Amniotic stem cell (primary cell): ENCODE data around the gene RNF34.

Experiments used
- DNase-seq: peaks from one replicate; lab custom pipeline; 2025; lab: John Stamatoyannopoulos, UW

The RNF34 gene

DNA sequence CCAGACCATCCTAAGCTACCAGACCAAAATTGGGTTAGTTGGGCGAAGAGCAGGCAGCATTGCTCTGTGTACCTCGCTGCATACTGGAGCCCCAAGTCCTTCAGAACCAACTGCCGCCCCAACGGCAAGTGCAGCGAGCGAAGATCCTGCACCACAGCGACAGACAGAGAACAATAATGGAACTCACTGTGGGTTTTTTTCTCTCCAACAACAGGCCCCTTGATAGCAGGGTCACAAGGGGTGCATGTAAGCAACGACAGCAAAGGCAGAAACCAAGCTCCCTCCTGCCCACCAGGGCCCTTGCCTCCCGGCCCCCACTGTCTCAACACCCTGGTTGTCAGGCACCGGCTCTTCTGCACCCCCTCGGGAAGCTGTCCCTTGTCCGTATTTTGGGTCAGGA, 39.0 kb downstream of the RNF34 start:
- no peak for DNase-seq

DNA sequence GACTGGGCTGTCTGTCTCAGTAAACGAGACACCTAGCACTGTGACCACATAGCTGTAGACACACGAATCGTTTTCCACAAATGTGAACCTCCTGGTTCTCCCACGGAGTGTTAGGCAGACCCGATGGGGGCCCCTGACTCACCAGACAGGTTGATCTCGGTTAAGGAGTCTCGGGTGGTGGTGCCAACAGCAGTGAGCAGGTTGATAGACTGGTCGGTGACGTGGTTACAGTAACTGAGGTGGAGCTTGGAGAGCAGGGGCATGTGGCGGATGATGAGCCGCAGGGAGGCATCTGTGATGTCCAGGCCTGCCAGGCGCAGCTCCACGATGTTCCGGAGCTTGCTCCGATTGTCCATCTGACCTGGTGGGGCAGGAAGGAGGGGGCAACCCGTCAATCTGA, 39.8 kb downstream of the RNF34 start:
- DNase-seq: no peak

DNA sequence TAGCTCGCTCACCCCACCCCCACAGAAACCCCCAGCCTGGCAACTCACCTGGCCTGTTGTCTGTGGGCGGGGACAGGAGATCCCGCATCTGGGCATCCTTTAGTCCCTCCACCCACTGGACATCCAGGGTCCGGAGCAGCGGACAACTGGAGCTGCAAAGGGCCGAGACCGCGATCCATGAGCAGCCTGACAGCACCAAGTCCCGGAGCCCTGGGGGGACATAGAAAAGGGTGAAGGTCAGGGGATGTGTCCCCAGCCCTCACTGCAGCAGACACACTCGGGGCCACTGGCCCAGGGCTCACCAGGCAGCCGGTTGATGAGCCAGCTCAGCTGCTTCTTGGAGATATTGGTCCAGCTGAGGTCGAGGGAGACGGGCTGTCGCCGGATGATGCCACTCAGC, 40.9 kb downstream of the RNF34 start:
- DNase-seq: no peak

DNA sequence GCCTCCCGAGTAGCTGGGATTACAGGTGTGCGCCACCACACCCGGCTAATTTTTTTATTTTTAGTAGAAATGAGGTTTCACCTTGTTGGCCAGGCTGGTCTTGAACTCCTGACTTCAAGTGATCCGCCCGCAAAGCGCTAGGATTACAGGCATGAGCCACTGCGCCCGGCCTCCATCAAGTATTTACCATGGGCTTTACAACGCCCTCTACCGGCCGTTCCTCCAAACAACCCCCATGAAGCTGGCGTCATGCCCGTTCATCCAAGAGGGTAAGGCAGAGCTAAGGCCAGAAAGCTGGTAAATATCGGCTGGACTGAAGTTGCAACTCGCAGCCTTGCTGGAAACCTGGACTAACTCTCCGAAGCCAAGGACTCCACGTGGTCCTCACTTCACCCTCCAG, 41.6 kb downstream of the RNF34 start:
- no peak for DNase-seq

DNA sequence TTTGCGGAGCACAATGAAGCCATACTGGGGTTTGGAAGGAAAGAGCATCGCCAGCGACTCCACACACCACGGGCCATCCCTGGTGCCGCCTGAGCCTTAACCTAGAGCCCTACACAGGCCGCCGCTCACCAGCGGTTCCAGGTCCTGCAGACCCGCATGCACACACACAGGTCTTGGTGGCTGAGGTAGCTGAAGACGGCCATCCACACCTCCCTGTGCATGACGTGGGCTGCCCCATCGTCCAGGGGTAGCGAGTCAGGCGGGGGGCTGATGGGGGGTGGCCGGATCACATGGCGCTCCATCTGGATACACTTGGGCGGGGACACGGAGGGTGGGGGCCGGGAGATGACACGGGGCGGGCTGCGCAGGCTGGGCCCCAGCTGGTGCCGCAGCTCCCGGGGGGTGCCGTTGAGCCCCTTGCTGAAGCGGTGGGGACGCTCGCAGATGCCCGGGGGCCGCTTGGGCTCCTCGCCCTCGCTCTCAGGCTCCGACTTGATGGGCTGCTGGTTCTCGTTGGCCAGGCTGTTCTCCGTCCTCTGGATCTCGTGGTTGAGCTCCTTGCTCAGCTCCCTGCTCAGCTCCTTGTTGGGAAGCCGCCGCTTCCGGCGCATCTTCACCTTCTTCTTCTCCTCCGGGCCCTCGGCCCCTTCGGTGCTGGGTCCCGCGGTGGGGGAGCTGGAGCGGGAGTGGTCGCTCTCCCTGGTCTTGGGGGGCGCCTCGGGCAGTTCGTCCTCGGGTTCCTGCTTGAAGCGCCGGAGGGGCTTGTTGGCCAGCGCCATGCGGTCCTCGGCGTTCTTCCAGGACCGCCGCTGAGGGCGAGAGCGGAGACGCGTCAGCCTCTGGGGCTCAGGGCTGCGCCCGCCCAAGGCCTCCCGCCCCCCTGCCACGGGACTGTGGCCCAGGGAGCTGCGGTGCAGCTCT, 42.4 kb downstream of the RNF34 start:
- DNase-seq: no peak

DNA sequence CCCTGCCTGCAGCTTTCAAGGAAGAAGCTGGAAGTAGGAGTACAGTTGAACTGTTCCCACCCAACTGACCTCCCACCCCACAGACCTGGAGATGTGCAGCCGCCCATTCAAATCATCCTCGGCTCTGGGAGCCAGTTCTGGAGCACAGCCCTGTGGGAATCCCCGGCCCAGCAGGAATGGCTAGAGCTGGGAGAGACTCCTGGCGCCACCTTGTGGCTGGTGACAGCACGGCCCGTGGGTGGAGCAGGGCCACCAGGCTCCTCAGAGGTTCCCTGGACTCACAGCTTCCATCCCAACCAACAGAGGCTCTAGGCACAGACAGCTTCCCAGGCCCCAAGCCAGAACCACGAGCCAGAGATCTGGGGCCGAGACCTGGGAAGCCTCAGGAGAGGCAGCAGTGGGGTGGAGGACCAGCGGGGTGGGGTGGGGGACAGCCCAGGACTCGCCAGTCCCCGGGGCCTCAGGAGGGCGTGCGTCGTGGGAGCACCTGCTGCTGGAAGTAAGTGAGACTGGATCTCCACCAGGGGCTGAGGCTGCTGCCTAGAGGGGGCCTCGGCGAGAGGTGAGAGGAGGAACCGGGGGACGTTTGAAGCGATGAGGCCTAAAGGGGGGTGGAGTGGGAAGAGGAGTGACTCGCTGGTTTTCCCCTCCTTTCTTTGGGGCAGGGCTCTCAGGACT, 43.4 kb downstream of the RNF34 start:
- peak; percentile 39 for DNase-seq

DNA sequence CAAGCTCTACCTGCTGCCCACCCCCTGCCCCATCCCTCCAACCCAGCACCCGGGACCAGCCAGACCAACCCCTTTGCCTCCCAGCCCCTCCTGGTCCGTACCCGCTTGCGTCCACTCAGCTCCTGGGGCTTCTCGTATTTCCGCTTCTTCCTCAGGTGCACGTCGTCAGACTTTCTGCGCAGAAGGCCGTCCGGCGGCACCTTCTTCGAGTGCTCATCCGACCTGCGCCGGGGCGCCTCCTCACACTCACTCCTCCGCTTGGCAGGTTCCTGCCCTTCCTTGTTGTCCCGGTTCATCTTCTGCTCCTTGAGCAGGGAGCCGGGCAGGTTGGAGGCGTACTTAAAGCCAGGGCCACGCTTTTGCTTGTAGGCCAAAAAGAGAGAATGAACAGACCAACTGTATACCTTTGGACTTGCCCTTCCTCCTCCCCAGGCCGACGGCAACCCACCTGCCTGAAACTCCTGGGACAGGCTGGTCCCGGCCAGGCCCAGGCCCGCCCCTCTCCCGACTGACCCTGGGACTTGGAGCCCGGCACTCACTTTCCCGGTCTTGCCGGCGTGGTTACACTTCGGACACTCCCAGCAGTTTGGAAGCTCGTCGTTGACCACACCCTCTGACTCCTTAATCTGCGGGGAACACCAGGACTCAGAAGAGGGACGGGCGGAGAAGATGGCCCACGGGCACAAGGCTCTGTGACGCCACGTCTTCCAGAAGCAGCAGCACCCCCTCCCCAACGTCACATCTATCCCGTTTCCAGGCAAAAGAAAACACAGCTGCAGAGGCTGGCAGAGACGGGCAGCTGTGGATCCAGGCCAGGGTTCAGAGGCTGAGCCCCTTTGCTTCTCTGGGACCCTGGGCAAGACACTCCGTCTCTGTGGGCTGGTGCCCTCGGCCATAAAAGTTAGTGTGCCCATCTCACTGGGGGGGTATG, 44.3 kb downstream of the RNF34 start:
- DNase-seq: no peak

DNA sequence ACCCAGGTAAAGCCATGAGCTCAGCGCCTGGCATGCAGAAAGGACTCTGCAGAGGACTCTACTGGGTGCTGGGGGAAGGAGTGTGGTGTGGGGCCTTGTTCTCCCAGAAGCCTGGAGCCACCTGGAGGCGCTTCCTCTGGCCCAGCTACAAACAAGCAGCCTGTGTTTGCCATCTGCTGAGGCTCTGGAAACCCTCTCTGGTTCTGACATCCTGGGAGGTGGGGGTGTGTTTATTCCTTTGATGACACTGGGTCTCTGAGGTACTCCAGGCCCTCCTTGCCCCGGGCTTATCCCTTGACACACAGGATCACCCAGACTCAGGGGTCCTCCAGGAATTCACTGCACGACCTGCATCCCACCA, 44.9 kb downstream of the RNF34 start:
- no peak for DNase-seq

DNA sequence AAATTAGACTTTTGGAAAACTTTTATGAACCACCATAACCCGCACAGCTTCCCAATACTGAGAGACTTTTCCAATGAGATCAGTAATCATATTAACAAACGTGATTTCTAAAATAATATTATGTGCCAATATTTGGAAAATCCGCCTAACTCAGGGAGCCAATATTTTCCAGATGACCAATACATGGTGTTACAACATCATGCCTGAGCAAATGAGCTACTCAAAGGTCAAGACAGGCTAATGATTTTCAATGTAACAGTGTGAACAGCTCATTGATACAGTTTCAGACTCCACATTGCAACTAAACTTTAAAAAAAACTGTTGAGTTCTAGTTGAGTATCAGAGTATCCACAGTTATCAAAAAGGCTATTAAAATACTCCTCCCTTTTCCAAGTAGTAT, 46.8 kb downstream of the RNF34 start:
- no peak for DNase-seq

DNA sequence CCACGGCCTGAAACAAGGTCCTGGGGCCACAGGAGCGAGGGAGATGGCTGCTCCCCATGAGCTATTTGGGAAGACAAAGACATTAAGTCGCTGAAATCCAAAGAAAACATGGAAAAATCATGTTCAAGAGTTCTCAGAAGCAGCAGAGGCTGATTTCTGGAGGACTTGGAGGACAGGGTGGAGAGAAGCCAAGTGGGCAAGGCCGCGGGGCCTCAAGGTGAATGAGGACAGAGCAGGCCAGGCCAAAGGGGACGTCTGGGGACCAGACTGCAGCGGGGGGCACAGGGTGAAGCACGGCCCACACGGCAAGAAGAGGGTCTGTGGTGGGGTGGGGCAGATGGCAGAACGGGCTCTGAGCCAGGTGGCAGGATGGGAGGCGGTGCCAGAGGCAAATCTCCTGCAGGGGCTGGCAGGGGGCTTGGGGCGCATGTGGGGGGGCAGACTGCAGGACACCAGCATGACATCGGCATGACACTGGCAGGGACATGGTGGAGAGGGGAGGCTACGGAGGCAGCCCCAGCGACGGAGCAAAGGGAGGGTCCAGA, 48.9 kb downstream of the RNF34 start:
- no peak for DNase-seq

DNA sequence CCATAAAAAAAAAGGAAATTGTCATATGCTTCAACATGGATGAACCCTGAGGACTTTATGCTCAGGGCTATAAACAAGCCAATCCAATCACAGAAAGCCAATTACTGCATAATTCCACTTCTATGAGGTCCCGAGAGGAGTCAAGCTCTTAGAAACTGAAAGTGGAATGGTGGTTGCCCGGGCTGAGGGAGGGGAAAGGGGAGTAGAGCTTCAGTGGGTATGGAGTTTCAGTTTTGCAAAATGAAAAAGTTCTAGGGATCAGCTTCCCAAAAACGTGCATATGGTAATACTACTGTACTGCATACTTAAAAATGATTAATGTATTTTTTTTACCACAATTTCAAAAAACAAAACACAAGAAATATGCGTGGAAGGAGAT, 52.0 kb downstream of the RNF34 start:
- DNase-seq: no peak

DNA sequence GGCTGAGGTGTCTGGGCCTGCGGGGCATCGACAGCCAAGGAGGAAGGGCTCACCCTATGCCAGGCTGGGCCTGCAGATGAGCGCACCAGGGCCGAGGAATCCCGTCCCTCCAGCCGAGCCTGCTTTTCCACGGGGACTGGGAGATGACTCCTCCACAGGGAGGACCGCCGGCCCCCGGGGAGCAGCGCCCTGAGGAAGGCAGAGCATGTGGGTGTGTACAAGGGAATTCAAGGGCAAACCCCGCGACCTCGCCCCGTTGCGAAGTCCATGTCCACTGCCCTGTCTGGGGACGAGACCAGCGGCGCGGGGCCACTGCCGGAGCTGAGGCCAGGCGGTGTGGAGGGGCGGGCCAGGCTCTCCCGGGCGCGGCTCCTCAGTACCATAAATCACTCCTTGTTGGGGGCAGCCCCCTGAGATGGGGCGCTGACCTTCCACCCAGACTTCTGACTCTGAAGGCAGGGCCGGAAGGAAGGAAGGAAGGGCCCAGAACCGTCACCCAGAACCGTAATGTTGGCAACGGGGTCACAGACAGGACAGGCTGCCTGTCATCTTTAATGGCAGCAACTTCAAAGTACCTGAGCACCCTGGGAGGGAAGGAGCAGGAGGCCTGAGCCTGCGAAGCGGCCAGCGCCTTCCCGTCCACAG, 52.5 kb downstream of the RNF34 start:
- no peak for DNase-seq

DNA sequence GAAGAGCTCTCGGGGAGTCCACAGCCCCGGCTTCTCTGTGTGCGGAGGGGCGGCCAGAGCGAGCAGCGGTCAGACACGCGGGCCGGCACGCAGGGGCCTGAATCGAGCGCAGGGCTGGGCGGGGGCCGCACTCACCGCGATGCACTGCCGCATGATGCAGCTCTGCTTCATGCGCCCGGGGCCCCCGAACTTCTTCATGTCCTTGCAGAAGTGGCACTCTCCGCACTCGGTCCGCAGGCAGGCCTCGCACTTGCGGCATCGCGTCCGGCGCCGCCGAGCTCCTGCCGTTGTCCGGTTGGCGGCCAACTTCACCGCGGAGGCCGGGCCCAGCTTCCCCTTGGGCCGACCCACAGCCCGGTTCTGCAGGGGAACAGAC, 53.1 kb downstream of the RNF34 start:
- DNase-seq: no peak

DNA sequence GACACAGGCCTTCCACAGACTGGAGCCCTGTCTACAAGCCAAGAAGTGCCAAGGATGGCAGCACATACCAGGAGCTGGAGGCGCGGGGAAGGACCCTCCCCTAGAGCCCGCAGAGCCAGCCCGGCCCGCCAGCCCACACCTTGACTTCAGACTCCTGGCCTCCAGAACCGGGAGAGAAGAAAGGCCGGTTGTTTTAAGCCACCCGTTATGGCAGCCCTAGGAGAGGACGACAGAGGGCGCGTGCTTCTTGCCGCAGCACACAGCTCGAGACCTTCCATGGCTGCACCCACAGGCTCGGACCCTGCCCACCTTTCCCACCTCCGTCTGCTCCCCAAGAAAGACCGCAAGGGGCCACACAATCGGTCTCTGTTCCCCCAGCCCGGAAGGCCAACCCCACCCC, 53.7 kb downstream of the RNF34 start:
- DNase-seq: no peak

DNA sequence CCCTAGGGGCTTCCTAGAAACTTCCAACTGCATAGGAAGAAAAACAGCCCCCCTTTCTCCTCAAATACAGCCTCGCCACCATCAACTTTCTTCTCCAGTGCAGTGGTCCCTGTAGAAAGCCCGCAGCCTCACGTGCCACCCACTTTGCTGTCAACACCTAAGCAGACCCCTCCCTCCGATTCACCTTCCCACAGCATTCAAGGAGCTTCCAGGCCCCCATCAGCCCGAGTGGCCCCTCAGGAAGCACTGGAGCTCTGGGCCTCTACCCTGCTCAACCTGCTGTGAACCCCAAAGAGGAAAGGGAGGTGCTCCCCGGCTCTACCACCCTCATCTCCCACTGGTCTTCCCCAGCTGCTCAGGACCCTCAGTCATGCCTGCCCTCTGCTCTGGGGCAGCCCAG, 55.0 kb downstream of the RNF34 start:
- DNase-seq: no peak

DNA sequence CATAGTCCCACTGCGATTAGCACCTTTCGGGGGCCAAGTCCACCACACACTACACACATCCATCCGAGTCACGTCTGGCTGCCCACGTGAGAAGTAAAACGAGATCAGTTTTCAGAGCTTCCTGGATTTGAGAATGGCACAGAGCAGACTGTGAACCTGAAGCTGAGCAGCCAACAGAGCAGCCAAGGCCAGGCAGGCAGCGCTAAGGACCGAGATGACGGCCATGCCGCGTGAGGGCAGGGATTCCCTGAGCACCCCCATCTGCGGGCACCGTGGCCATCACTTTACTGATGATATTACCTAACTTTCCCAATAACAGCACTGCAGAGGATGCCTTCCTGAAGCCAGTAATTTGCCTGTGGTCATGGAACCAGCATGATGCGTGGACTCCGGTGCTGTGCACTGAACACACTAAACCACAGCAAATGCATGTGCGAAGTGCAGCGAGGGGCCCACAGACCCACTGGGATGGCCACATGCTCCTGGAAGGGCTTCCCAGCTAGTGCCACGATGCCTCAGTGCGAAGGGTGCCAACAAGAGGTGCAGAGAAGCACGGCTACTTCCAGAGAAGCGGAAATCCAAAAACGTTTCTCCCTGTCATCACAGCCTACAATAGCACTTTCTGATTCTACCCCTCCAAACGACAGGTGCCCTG, 56.0 kb downstream of the RNF34 start:
- no peak for DNase-seq

DNA sequence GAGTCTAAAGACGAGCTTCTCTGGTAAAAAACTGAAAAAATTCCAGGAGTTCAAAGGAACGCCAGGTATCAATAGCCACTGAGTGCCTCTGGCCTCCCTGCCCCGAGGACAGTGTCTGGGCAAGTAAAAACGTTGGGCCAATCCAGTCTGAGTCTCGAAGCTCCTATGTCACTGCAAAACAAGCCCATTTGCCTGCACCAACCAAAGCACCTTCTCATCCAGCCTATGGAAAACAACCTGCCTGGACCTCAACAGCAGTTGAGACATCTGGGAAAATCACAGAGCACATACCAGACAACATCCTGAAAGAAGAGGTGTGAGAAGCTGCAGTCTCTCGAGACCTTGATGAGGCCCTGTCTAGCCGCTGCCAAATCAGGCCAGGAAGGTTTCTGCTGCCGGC, 56.6 kb downstream of the RNF34 start:
- DNase-seq: no peak

DNA sequence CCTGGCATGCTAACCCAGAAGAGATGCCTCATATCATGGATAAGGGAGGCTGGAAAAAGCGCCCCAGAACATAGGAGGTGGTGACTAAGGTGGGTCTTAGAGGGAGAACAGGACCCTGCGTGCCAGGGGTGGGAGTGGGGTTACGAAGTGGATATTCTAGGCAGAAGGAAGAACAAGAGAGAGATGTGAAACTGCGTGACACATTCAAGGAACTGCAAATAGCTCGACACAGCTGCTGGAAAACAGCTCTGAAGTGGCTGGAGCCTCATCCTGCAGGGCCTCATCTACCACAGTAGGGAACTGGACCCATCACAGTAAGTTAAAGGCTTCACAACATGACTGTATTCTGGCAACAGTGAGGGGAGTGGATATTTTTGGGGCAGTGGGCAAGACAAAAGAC, 61.1 kb downstream of the RNF34 start:
- DNase-seq: no peak

DNA sequence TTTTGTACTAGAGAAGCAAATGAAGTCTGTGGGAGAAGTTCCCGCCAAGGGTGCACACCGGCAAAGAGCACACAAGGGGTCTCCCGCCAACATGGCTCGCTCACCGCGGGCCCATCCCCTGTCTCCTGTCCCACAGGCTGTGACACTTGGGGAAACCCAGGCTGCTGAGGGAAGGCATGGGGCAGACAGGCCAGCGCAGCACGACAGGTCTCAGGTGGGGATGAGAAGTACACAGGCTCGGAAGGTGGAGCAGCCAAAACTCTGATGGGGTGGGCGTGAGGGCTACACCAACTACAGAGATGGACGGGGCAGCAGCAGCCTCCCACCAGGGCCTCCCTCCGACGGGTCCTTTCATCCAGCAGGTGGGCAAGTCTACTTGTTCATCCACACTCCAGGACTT, 64.4 kb downstream of the RNF34 start:
- no peak for DNase-seq

DNA sequence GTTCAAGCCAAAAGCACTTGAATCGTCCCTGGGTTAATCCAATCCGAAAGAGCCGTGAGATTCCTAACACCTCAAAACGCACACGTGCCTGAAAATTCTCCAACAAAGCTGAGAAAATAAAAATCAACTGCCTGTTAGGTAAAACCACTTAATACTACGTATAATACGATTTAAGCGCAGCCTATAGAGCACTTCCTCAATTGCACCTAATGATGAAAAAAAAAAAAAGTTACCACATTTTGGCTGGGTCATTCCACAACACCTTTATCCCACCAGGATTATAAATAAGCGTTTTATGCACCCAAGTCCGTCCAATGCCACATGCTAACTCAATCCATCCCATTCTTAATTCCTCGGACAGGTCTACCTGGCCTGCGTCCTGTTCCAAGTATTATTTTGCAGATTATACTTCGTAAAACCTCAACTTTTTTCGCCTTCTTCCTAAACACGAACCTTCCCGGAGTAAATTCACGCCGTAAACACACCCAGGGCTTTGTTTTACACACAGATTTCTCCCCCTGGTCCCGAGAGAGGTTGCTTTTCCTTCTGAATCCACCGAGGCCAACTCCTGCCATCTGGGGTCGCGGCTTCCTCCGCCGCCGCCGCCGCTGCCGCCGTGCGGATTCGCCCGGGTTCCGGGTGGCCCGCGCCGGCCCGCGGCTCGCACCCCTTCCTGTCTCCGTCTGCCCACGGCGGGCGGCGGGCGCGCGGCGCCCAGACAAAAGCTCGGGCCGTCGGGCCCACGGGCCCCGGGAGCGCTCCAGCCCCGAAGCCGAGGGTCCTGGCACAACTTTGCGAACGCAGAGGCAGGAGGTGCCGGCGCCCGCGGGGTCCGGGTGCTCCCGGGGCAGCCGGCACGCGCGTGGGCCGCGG, 66.2 kb downstream of the RNF34 start:
- no peak for DNase-seq
